ENCODE data around the gene GRM2. TPM values are rescaled to one million over a fixed set of nuclear protein-coding genes. Genes with fewer than 3 reads are reported as not detected.
"Not testable (repeated sequence)": the region's sequence is repeated elsewhere in the genome, so short reads cannot be mapped to it uniquely, and the experiment has no call there.

The GRM2 gene
- total and polyA plus RNA-seq, 4 donors = 0.13 to 0.77 (median 0.25) TPM

DNA sequence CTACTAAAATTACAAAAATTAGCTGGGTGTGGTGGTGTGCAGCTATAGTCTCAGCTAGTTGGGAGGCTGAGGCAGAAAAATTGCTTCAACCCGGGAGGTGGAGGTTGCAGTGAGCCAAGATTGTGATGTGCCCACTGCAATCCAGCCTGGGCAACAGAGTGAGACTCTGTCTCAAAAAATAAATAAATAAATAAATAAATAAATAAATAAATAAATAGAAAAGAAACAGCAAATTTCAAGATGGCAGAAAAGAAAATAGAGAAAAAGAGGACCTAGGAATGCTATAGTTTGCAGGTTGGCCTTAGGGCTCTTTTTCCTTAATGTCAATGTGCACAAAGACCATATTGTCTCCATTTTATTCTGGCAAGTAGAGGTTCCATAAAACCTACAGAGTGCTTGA lies 44.0 kb downstream of the GRM2 start:
- WGBS, 2 donors = 97 to 100% methylated on average over 1 of the region's 1 CpG
- Histone ChIP-seq H3K36me3 (ENCODE audit: control insufficient read depth in 4 of 4, insufficient read depth in 4 of 4, low read length in 4 of 4) (no peaks in the 10 kb centered on the region), H3K4me3 (no peak overlapping the region), H3K9ac (ENCODE audit: insufficient read depth in 1 of 2, low read length in 2 of 2) (no peak overlapping the region), H3K4me1 (ENCODE audit: control insufficient read depth in 5 of 5, insufficient read depth in 5 of 5, low read length in 5 of 5) (peaks cover 0 to 2% (median 0%) of the 10 kb centered on the region in 5 donors), H3K27ac (ENCODE audit: low read depth in 1 of 2, low read length in 1 of 2) (no peak overlapping the region), H3K9me3 (ENCODE audit: control insufficient read depth in 4 of 4, insufficient read depth in 3 of 4, low read length in 3 of 4) (no peaks in the 10 kb centered on the region), H3K27me3 (ENCODE audit: control insufficient read depth in 3 of 3, insufficient read depth in 3 of 3, low read length in 2 of 3) (no peaks in the 10 kb centered on the region)
- TF ChIP-seq, protein P1, sequence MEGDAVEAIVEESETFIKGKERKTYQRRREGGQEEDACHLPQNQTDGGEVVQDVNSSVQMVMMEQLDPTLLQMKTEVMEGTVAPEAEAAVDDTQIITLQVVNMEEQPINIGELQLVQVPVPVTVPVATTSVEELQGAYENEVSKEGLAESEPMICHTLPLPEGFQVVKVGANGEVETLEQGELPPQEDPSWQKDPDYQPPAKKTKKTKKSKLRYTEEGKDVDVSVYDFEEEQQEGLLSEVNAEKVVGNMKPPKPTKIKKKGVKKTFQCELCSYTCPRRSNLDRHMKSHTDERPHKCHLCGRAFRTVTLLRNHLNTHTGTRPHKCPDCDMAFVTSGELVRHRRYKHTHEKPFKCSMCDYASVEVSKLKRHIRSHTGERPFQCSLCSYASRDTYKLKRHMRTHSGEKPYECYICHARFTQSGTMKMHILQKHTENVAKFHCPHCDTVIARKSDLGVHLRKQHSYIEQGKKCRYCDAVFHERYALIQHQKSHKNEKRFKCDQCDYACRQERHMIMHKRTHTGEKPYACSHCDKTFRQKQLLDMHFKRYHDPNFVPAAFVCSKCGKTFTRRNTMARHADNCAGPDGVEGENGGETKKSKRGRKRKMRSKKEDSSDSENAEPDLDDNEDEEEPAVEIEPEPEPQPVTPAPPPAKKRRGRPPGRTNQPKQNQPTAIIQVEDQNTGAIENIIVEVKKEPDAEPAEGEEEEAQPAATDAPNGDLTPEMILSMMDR (IDR thresholded peaks at IDR 0.05; ENCODE audit: control extremely low read depth, extremely low read depth) = no peak
- no peak for ATAC-seq (ENCODE audit: insufficient read depth, low FRiP score)
- no peak for DNase-seq

GRCh38 chr3:51751287-51751686 lies 44.4 kb downstream of the GRM2 start:
- ATAC-seq (ENCODE audit: insufficient read depth, low FRiP score) = no peak
- Histone ChIP-seq H3K36me3 (ENCODE audit: control insufficient read depth in 4 of 4, insufficient read depth in 4 of 4, low read length in 4 of 4) (no peaks in the 10 kb centered on the region), H3K27ac (ENCODE audit: low read depth in 1 of 2, low read length in 1 of 2) (no peak overlapping the region), H3K9me3 (ENCODE audit: control insufficient read depth in 4 of 4, insufficient read depth in 3 of 4, low read length in 3 of 4) (no peaks in the 10 kb centered on the region), H3K4me1 (ENCODE audit: control insufficient read depth in 5 of 5, insufficient read depth in 5 of 5, low read length in 5 of 5) (peaks cover 0 to 2% (median 0%) of the 10 kb centered on the region in 5 donors), H3K9ac (ENCODE audit: insufficient read depth in 1 of 2, low read length in 2 of 2) (no peak overlapping the region), H3K27me3 (ENCODE audit: control insufficient read depth in 3 of 3, insufficient read depth in 3 of 3, low read length in 2 of 3) (no peaks in the 10 kb centered on the region), H3K4me3 (no peak overlapping the region)
- TF ChIP-seq, protein P1 (IDR thresholded peaks at IDR 0.05; ENCODE audit: control extremely low read depth, extremely low read depth) = no peak
- DNase-seq = no peak
- 89 to 94% methylated on average over 2 of the region's 2 CpGs for WGBS, 2 donors

DNA sequence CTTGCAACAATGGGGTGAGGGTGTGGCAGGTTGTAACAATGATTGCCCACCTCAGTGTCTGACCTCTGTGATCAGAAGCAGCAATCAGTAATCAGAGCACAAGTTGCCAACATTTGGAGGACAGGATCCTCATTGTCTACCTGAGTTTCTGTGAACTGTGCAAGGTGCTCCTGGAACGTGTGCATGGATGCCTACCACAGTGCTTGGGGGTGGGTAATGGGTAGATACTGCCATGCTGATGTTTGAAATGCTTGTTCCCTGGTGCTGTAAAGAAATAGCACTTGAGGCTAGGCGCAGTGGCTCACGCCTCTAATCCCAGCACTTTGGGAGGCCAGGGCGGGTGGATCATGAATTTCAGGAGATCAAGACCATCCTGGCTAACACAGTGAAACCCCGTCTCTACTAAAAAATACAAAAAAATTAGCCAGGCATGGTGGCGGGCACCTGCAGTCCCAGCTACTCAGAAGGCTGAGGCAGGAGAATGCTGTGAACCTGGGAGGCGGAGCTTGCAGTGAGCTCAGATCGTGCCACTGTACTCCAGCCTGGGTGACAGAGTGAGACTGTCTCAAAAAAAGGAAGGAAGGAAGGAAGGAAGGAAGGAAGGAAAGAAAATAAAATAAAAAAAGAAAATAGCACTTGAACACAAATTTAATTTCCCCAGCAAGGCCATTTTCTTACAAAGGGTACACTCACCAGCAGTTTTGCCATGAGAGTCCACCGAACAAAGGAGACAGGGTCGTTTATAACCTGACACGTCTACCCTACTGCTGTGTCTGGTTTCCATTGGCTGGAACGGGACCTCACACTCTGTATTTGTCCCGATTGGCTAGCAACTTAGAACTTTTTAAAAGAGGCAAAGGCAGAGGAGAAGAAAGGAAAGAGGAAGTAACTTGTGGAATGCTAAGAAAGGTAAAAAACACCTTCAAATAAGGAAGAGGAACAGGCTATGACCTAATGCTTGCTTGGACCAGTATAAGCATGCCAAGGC lies 47.2 kb downstream of the GRM2 start:
- ATAC-seq (ENCODE audit: insufficient read depth, low FRiP score); H3K27ac ChIP-seq (ENCODE audit: low read depth in 1 of 2, low read length in 1 of 2); H3K9ac ChIP-seq (ENCODE audit: insufficient read depth in 1 of 2, low read length in 2 of 2); H3K27me3 ChIP-seq (ENCODE audit: control insufficient read depth in 3 of 3, insufficient read depth in 3 of 3, low read length in 2 of 3); H3K4me3 ChIP-seq; DNase-seq; H3K4me1 ChIP-seq (ENCODE audit: control insufficient read depth in 5 of 5, insufficient read depth in 5 of 5, low read length in 5 of 5); H3K9me3 ChIP-seq (ENCODE audit: control insufficient read depth in 4 of 4, insufficient read depth in 3 of 4, low read length in 3 of 4); H3K36me3 ChIP-seq (ENCODE audit: control insufficient read depth in 4 of 4, insufficient read depth in 4 of 4, low read length in 4 of 4): not testable (repeated sequence)
- 68 to 80% methylated on average over 13 of the region's 13 CpGs for WGBS, 2 donors

DNA sequence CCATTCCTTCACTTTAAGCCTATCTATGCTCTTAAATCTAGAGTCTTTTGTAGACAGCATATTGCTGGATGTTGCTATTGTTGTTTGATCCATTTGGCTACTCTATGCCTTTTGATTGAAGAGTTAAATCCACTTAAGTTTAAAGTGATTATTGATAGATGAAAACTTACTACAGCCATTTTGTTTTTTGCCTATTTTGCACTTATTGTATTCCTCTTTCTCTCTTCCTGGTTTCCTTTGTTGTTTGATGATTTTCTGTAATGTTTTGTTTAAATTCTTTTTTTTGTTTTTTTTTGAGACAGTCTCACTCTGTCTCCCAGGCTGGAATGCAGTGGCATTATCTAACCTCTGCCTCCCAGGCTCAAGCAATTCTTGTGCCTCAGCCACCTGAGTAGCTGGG lies 52.3 kb downstream of the GRM2 start:
- H3K27me3 ChIP-seq (ENCODE audit: control insufficient read depth in 3 of 3, insufficient read depth in 3 of 3, low read length in 2 of 3) = no peaks in the 10 kb centered on the region
- TF ChIP-seq, protein P1 (IDR thresholded peaks at IDR 0.05; ENCODE audit: control extremely low read depth, extremely low read depth) = no peak
- ATAC-seq (ENCODE audit: insufficient read depth, low FRiP score) = no peak
- peaks cover 0 to 12% (median 10%) of the 10 kb centered on the region in 4 donors for H3K9me3 ChIP-seq (ENCODE audit: control insufficient read depth in 4 of 4, insufficient read depth in 3 of 4, low read length in 3 of 4)
- no peak overlapping the region for H3K4me3 ChIP-seq
- H3K4me1 ChIP-seq (ENCODE audit: control insufficient read depth in 5 of 5, insufficient read depth in 5 of 5, low read length in 5 of 5) = no peaks in the 10 kb centered on the region
- no peak for DNase-seq
- H3K36me3 ChIP-seq (ENCODE audit: control insufficient read depth in 4 of 4, insufficient read depth in 4 of 4, low read length in 4 of 4) = no peaks in the 10 kb centered on the region
- no peak overlapping the region for H3K27ac ChIP-seq (ENCODE audit: low read depth in 1 of 2, low read length in 1 of 2)
- no peak overlapping the region for H3K9ac ChIP-seq (ENCODE audit: insufficient read depth in 1 of 2, low read length in 2 of 2)

Small RNA genes lying within 50 kb of the gene (small RNA-seq; reads per million reads assigned to genes)
- gene RNA5SP132 (ENCODE audit: low replicate concordance) = 57.0 reads per million, percentile 97 among the genes with 10 or more reads in this experiment

Other genes with a start within 250 kb of the GRM2 start
- gene DCAF1, start 207.1 kb upstream of the GRM2 start, total RNA-seq = 10 to 100 TPM; 18.0 to 18.1 TPM
- 10 to 100 TPM in 1 of 2 donors, 1 to 10 TPM in 1; 7.1 to 10.5 TPM for gene DCAF1, start 207.1 kb upstream of the GRM2 start, polyA plus RNA-seq
- gene RAD54L2, start 168.3 kb upstream of the GRM2 start, total RNA-seq = 10 to 100 TPM; 23.1 to 30.6 TPM
- 1 to 10 TPM; 3.6 to 7.3 TPM for gene RAD54L2, start 168.3 kb upstream of the GRM2 start, polyA plus RNA-seq
- gene TEX264, start 35.8 kb upstream of the GRM2 start, total RNA-seq = 10 to 100 TPM; 36.1 to 51.2 TPM
- gene TEX264, start 35.8 kb upstream of the GRM2 start, polyA plus RNA-seq = 100 to 1,000 TPM in 1 of 2 donors, 10 to 100 TPM in 1; 59.7 to 105 TPM
- not detected for gene IQCF6, start 72.2 kb downstream of the GRM2 start, total RNA-seq
- gene IQCF6, start 72.2 kb downstream of the GRM2 start, polyA plus RNA-seq = not detected
- not detected for gene IQCF2, start 154.5 kb downstream of the GRM2 start, total RNA-seq
- gene IQCF2, start 154.5 kb downstream of the GRM2 start, polyA plus RNA-seq = not detected
- gene IQCF5, start 168.5 kb downstream of the GRM2 start, total RNA-seq = not detected
- not detected for gene IQCF5, start 168.5 kb downstream of the GRM2 start, polyA plus RNA-seq
- not detected for gene IQCF1, start 196.3 kb downstream of the GRM2 start, total RNA-seq
- gene IQCF1, start 196.3 kb downstream of the GRM2 start, polyA plus RNA-seq = not detected
- 10 to 100 TPM in 1 of 2 donors, 1 to 10 TPM in 1; 8.2 to 28.1 TPM for gene RRP9, start 234.8 kb downstream of the GRM2 start, total RNA-seq
- 10 to 100 TPM; 38.8 to 47.6 TPM for gene RRP9, start 234.8 kb downstream of the GRM2 start, polyA plus RNA-seq
- gene PARP3, start 235.3 kb downstream of the GRM2 start, total RNA-seq = 10 to 100 TPM; 24.8 to 36.7 TPM
- gene PARP3, start 235.3 kb downstream of the GRM2 start, polyA plus RNA-seq = 10 to 100 TPM; 15.3 to 17.3 TPM
- under 1 TPM in 1 of 2 donors, not detected in 1; 0.15 TPM for gene GPR62, start 248.3 kb downstream of the GRM2 start, total RNA-seq
- gene GPR62, start 248.3 kb downstream of the GRM2 start, polyA plus RNA-seq = under 1 TPM in 1 of 2 donors, not detected in 1; 0.05 TPM

Measured in lung (tissue), 13 donors.